Trophoblast cell (in vitro differentiated cells and primary cell): ENCODE results near the gene RSBN1.

ENCODE experiments used
- DNase-seq, 2 donors: peaks; one replicate each; pipeline ENCODE4 v3.0.0-alpha.2; 2016
- H2AFZ ChIP-seq: 2 replicates; pipeline ENCODE4 v1.6.1; 2013; ENCODE audit warnings: low read length, moderate library complexity, mild to moderate bottlenecking; ENCODE audit not compliant: insufficient read depth, poor library complexity
- H2AK5ac ChIP-seq: 2 replicates; pipeline ENCODE4 v1.6.1; 2013; ENCODE audit warnings: mild to moderate bottlenecking, low read length
- H2BK120ac ChIP-seq: 2 replicates; pipeline ENCODE4 v1.6.1; 2013; ENCODE audit warnings: low read length, mild to moderate bottlenecking, moderate library complexity; ENCODE audit not compliant: insufficient read depth, poor library complexity
- H2BK12ac ChIP-seq: 2 replicates; pipeline ENCODE4 v1.6.1; 2013; ENCODE audit warnings: mild to moderate bottlenecking, low read length, moderate library complexity
- H2BK5ac ChIP-seq: 2 replicates; pipeline ENCODE4 v1.6.1; 2013; ENCODE audit warnings: low read length, low read depth, moderate library complexity, mild to moderate bottlenecking; ENCODE audit not compliant: poor library complexity
- H3K14ac ChIP-seq: 2 replicates; pipeline ENCODE4 v1.6.1; 2013; ENCODE audit warnings: mild to moderate bottlenecking, low read length
- H3K18ac ChIP-seq: 2 replicates; pipeline ENCODE4 v1.6.1; 2013; ENCODE audit warnings: mild to moderate bottlenecking, low read length
- H3K23ac ChIP-seq: 2 replicates; pipeline ENCODE4 v1.6.1; 2013; ENCODE audit warnings: low read length
- H3K27ac ChIP-seq: 2 replicates; pipeline ENCODE4 v1.5.1; 2013; ENCODE audit warnings: low read depth, mild to moderate bottlenecking, inconsistent platforms, low read length, moderate library complexity
- H3K27me3 ChIP-seq: 2 replicates; pipeline ENCODE4 v1.6.1; 2013; ENCODE audit warnings: inconsistent platforms, mild to moderate bottlenecking, low read length, moderate library complexity; ENCODE audit not compliant: insufficient read depth
- H3K36me3 ChIP-seq, 2 experiments: 1 replicate in 1 of 2; 2 replicates in 1 of 2; pipeline ENCODE4 v1.6.1; 2013; ENCODE audit warnings: low read length in 2 of 2, mild to moderate bottlenecking in 2 of 2, moderate library complexity in 1 of 2; ENCODE audit not compliant: insufficient read depth in 2 of 2, control insufficient read depth in 1 of 2
- H3K4ac ChIP-seq: 2 replicates; pipeline ENCODE4 v1.6.1; 2013; ENCODE audit warnings: low read depth, mild to moderate bottlenecking, low read length, moderate library complexity
- H3K4me1 ChIP-seq, 2 experiments: 1 replicate in 1 of 2; 2 replicates in 1 of 2; pipeline ENCODE4 v1.6.1; 2013; ENCODE audit warnings: low read length in 2 of 2, mild to moderate bottlenecking in 2 of 2, moderate library complexity in 1 of 2; ENCODE audit not compliant: insufficient read depth in 2 of 2, control insufficient read depth in 1 of 2
- H3K4me2 ChIP-seq: 2 replicates; pipeline ENCODE4 v1.6.1; 2013; ENCODE audit warnings: inconsistent platforms, mild to moderate bottlenecking, low read length, moderate library complexity
- H3K4me3 ChIP-seq: 2 replicates; pipeline ENCODE4 v1.5.1; 2013; ENCODE audit warnings: mild to moderate bottlenecking, low read depth, low read length, inconsistent platforms
- H3K79me1 ChIP-seq: one replicate; pipeline ENCODE4 v1.6.1; 2013; ENCODE audit warnings: low read length
- H3K79me2 ChIP-seq: 2 replicates; pipeline ENCODE4 v1.6.1; 2013; ENCODE audit warnings: low read length, mild to moderate bottlenecking; ENCODE audit not compliant: control insufficient read depth, insufficient read depth, poor library complexity
- H3K9ac ChIP-seq: 2 replicates; pipeline ENCODE4 v1.6.1; 2013; ENCODE audit warnings: mild to moderate bottlenecking, low read length
- H3K9me3 ChIP-seq: 2 replicates; pipeline ENCODE4 v1.6.1; 2013; ENCODE audit warnings: low read depth, mild to moderate bottlenecking, control low read depth, inconsistent platforms, low read length; ENCODE audit not compliant: insufficient read depth
- H4K12ac ChIP-seq: 2 replicates; pipeline ENCODE4 v1.6.1; 2013; ENCODE audit warnings: low read depth, mild to moderate bottlenecking, low read length, moderate library complexity
- H4K8ac ChIP-seq: 2 replicates; pipeline ENCODE4 v1.6.1; 2013; ENCODE audit warnings: low read depth, mild to moderate bottlenecking, low read length, moderate library complexity
- H4K91ac ChIP-seq: one replicate; pipeline ENCODE4 v1.6.1; 2013; ENCODE audit warnings: low read depth, mild to moderate bottlenecking, low read length, moderate library complexity
- WGBS: extraction: QIAGEN DNeasy Blood & Tissue Kit; methylation state at CpG from one replicate; pipeline ENCODE4 v1.1.7; 2013; ENCODE audit warnings: missing lambda C conversion rate; ENCODE audit not compliant: insufficient read length, insufficient coverage; ENCODE audit errors: extremely low coverage; 5-methylcytosine and 5-hydroxymethylcytosine counted together

Gene RSBN1

DNA sequence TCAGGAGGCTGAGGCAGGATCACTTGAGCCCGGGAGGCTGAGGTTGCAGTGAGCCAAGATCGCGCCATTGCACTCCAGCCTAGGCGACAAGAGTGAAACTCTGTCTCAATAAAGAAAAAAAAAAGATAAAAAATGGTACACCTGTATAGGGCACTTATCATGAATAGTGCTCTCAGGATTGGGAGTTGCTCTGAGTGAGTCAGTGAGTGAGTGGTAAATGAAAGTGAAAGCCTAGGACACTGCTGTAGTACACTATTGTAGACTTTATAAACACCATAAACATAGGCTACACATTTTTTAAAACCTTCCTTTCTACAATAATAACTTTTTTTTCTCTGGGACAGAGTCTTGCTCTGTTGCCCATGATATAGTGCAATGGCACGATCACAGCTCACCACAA lies 69.8 kb downstream of the RSBN1 start:
- Histone ChIP-seq H3K14ac (no peak overlapping the region), H3K27ac (no peak overlapping the region), H2BK12ac (no peak overlapping the region), H3K18ac (no peak overlapping the region), H3K79me1 (no peaks in the 10 kb centered on the region), H3K23ac (no peak overlapping the region), H3K4me1 (peaks cover 0 to 2% of the 10 kb centered on the region in 2 experiments), H3K79me2 (peaks cover 2% of the 10 kb centered on the region), H2BK120ac (no peak overlapping the region), H3K4ac (no peak overlapping the region), H3K27me3 (no peaks in the 10 kb centered on the region), H3K36me3 (peaks cover 4 to 6% of the 10 kb centered on the region in 2 experiments), H2AFZ (no peak overlapping the region), H3K9me3 (no peaks in the 10 kb centered on the region), H3K4me2 (no peak overlapping the region), H2AK5ac (no peak overlapping the region), H4K91ac (no peak overlapping the region), H3K9ac (no peak overlapping the region), H3K4me3 (no peak overlapping the region), H4K8ac (no peak overlapping the region), H4K12ac (no peak overlapping the region), H2BK5ac (no peak overlapping the region)
- no peak for DNase-seq
- no CpG with 5 or more reads among the region's 5 CpGs for WGBS

DNA sequence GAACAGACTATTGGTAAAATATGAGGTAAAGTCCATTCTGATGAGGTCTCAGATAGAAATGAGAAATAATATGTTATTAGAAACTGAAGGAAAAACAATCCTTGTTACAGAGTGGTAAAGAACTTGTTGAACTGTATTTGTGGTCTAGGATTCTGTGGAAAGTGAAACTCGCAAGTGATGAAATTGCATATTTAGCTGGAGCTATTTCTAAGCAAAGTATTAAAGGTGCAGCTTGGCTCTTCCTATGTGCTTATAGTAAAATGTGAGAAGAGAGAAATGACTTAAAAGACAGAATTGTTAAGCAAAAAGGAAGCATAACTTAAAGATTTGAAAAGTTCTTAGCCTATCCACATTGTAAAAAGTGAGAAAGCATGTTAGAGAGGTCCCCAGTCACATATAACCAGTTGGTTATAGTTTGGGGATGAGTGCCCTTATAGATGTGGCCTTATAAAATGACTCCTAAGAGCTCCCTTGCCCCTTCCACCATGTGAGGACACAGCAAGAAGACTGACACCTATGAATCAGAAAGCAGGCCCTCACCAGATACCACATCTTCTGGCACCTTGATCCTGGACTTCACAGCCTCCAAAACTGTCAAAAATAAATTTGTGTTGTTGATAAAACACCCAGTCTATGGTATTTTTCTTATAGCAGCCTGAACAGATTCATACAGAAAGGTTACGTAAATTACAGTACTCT lies 77.8 kb downstream of the RSBN1 start:
- Histone ChIP-seq H3K14ac (no peak overlapping the region), H3K9me3 (no peaks in the 10 kb centered on the region), H2AK5ac (no peak overlapping the region), H2BK5ac (no peak overlapping the region), H3K9ac (no peak overlapping the region), H3K27ac (no peak overlapping the region), H2AFZ (no peak overlapping the region), H3K36me3 (peaks cover 10 to 11% of the 10 kb centered on the region in 2 experiments), H3K79me1 (no peaks in the 10 kb centered on the region), H3K4me3 (no peak overlapping the region), H4K91ac (no peak overlapping the region), H3K4ac (no peak overlapping the region), H4K12ac (no peak overlapping the region), H2BK12ac (no peak overlapping the region), H4K8ac (no peak overlapping the region), H3K79me2 (no peaks in the 10 kb centered on the region), H3K18ac (no peak overlapping the region), H3K4me2 (no peak overlapping the region), H3K23ac (no peak overlapping the region), H2BK120ac (no peak overlapping the region), H3K4me1 (no peaks in the 10 kb centered on the region), H3K27me3 (no peaks in the 10 kb centered on the region)
- no peak for DNase-seq
- WGBS = no CpG with 5 or more reads among the region's 2 CpGs

DNA sequence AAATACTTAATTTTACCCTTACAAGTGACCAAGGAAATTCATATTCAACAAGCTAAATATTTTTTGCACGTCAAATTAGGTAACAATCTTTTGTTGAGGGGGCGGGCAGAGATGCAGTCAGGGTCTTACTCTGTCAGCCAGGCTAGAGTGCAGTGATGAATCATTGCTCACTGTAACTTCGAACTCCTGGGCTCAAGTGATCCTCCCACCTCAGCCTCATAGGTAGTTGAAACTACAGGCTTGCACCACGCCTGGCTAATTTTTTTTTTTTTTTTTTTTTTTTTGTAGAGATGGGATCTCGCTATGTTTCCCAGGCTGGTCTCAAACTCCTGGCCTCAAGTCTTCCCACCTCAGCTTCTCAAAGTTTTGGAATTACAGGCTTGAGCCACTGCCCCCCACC lies 79.5 kb downstream of the RSBN1 start:
- H3K9me3 ChIP-seq = no peaks in the 10 kb centered on the region
- no peak overlapping the region for H2AK5ac ChIP-seq
- no peak overlapping the region for H2BK5ac ChIP-seq
- no peak overlapping the region for H4K12ac ChIP-seq
- no peaks in the 10 kb centered on the region for H3K79me1 ChIP-seq
- H2BK12ac ChIP-seq = no peak overlapping the region
- H3K27me3 ChIP-seq = no peaks in the 10 kb centered on the region
- no peak overlapping the region for H3K4ac ChIP-seq
- no peak overlapping the region for H3K27ac ChIP-seq
- H3K4me2 ChIP-seq = no peak overlapping the region
- no peak overlapping the region for H3K9ac ChIP-seq
- H3K18ac ChIP-seq = no peak overlapping the region
- no peak overlapping the region for H2AFZ ChIP-seq
- no CpG with 5 or more reads among the region's 5 CpGs for WGBS
- no peak overlapping the region for H3K14ac ChIP-seq
- no peaks in the 10 kb centered on the region for H3K4me1 ChIP-seq
- no peak overlapping the region for H4K8ac ChIP-seq
- DNase-seq = no peak
- H3K79me2 ChIP-seq = no peaks in the 10 kb centered on the region
- H3K4me3 ChIP-seq = no peak overlapping the region
- H2BK120ac ChIP-seq = no peak overlapping the region
- no peak overlapping the region for H3K23ac ChIP-seq
- no peak overlapping the region for H4K91ac ChIP-seq
- peaks cover 11% of the 10 kb centered on the region in 2 experiments for H3K36me3 ChIP-seq

DNA sequence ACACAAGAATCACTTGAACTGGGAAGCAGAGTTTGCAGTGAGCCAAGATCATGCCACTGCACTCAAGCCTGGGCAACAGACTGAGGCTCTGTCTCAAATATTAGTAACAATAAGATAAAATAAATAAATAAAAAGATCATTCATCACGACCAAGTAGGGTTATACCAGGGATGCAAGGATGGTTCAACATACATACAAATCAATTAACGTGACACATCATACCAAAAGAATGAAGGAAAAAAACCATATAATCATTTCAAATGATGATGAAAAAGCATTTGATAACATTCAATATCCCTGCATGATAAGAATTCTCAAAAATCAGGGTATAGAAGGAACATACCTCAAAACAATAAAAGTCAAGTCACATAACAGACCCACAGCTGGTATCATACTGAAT lies 91.3 kb downstream of the RSBN1 start:
- H3K4me3 ChIP-seq = no peak overlapping the region
- H2BK120ac ChIP-seq = no peak overlapping the region
- no peak overlapping the region for H3K23ac ChIP-seq
- H3K9ac ChIP-seq = no peak overlapping the region
- no peak overlapping the region for H3K4ac ChIP-seq
- no peak overlapping the region for H3K4me2 ChIP-seq
- H3K27me3 ChIP-seq = no peaks in the 10 kb centered on the region
- no peaks in the 10 kb centered on the region for H3K79me2 ChIP-seq
- H3K4me1 ChIP-seq = no peaks in the 10 kb centered on the region
- H4K91ac ChIP-seq = no peak overlapping the region
- H2BK12ac ChIP-seq = no peak overlapping the region
- H2AFZ ChIP-seq = no peak overlapping the region
- peaks cover 13 to 17% of the 10 kb centered on the region in 2 experiments for H3K36me3 ChIP-seq
- H2BK5ac ChIP-seq = no peak overlapping the region
- H3K27ac ChIP-seq = no peak overlapping the region
- no peak overlapping the region for H2AK5ac ChIP-seq
- peaks cover 6% of the 10 kb centered on the region for H3K9me3 ChIP-seq
- H4K8ac ChIP-seq = no peak overlapping the region
- no peak overlapping the region for H3K18ac ChIP-seq
- H3K14ac ChIP-seq = no peak overlapping the region
- no CpG with 5 or more reads among the region's 2 CpGs for WGBS
- H3K79me1 ChIP-seq = no peaks in the 10 kb centered on the region
- no peak overlapping the region for H4K12ac ChIP-seq
- DNase-seq = no peak
